Activated naive CD8-positive, alpha-beta T cell treated with anti-CD3 and anti-CD28 coated beads, Interleukin-2, amount 50 U/mL, for 24 hours (primary cell): ENCODE measurements around the gene TBCK.

Source experiments
- ATAC-seq: fragments of 150-1000 bp; cut with Tn5 transposase; one replicate; pipeline ENCODE4 v1.10.0; 2021
- DNase-seq: peaks from one replicate; pipeline ENCODE4 v3.0.0; 2021
- H3K27ac Mint-ChIP-seq: one replicate; pipeline ENCODE4 v1.8.0; 2021; ENCODE audit warnings: mild to moderate bottlenecking, mixed read lengths
- H3K27me3 Mint-ChIP-seq: one replicate; pipeline ENCODE4 v1.8.0; 2021; ENCODE audit warnings: mixed read lengths
- H3K36me3 Mint-ChIP-seq: one replicate; pipeline ENCODE4 v1.8.0; 2021; ENCODE audit warnings: low read depth, mixed read lengths
- H3K4me1 Mint-ChIP-seq: one replicate; pipeline ENCODE4 v1.8.0; 2021; ENCODE audit warnings: mixed read lengths
- H3K4me3 Mint-ChIP-seq: one replicate; pipeline ENCODE4 v1.8.0; 2021; ENCODE audit warnings: mild to moderate bottlenecking, moderate library complexity, mixed read lengths
- H3K9me3 Mint-ChIP-seq: one replicate; pipeline ENCODE4 v1.8.0; 2021; ENCODE audit warnings: mixed read lengths

Gene TBCK

DNA sequence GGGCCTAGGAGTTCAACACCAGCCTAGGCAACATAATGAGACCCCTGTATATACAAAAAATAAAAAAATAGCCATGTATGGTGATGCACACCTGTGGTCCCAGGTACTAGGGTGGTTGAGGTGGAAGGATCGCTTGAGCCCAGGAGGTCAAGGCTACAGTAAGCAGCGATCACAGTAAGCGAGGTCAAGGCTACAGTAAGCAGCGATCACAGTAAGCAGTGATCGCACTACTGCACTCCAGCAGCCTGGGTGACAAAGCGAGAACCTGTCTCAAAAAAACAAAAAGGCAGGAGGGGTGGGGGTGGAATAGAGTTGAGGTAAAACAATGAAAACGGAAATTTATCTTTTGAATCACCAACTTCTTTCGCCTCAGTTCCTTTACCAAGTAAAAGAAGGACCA is 29.4 kb downstream of the TBCK start:
- DNase-seq (no peak), ATAC-seq (no peak)
- peaks cover 40% of the 10 kb centered on the region for H3K36me3 Mint-ChIP-seq
- no peak overlapping the region for H3K4me3 Mint-ChIP-seq
- H3K4me1 Mint-ChIP-seq, result no peaks in the 10 kb centered on the region
- peaks cover 4% of the 10 kb centered on the region for H3K9me3 Mint-ChIP-seq
- no peaks in the 10 kb centered on the region for H3K27me3 Mint-ChIP-seq
- H3K27ac Mint-ChIP-seq, result no peak overlapping the region

DNA sequence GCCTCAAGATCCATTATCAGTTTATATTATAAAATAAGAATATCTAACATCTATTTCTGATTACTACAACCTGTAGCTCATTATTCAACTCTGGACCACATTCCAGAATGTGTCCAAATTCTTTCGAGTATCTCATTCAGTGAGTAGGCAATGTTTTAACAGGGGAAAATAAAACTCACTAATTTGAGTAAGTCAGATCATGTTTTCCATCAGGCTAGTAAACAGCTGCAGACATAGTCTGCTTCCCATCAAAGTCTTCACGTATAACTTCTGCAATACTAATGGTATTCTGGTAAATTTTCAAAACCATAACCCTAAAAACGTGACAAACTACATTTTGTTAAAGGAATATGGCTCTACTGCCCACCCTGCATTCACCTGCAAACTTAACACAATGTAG is 31.8 kb downstream of the TBCK start:
- H3K4me3 Mint-ChIP-seq, result no peak overlapping the region
- no peaks in the 10 kb centered on the region for H3K4me1 Mint-ChIP-seq
- peaks cover 37% of the 10 kb centered on the region for H3K36me3 Mint-ChIP-seq
- ATAC-seq, result no peak
- H3K27me3 Mint-ChIP-seq, result no peaks in the 10 kb centered on the region
- DNase-seq, result no peak
- H3K27ac Mint-ChIP-seq, result no peak overlapping the region
- H3K9me3 Mint-ChIP-seq, result peaks cover 8% of the 10 kb centered on the region

DNA sequence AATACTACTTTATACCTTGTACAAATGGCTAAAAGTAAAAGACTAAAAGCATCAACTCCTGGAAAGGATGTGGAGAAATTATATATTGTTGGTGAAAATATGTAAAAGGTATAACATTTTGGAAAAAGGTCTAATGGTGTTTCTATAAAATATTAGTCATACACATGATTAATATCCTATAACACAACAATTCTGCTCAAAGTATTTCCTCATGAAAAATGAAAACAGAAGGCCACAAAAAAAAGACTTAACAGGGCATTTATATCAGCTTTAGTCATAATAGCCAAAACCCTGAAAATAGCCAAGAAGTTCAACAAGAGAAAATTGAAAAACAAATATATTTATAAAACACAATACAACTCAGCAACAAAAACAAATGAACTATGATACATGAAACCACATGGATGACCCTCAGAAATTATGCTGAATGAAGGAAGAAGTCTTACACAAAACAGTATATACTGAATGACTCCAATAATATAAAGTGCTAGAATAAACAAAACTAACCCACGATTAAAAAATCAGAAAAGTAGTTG is 38.8 kb downstream of the TBCK start:
- Mint-ChIP-seq H3K9me3 (peaks cover 4% of the 10 kb centered on the region), H3K36me3 (peaks cover 11% of the 10 kb centered on the region), H3K4me3 (no peak overlapping the region), H3K27me3 (no peaks in the 10 kb centered on the region), H3K4me1 (peaks cover 6% of the 10 kb centered on the region), H3K27ac (no peak overlapping the region)
- ATAC-seq (no peak), DNase-seq (no peak)

DNA sequence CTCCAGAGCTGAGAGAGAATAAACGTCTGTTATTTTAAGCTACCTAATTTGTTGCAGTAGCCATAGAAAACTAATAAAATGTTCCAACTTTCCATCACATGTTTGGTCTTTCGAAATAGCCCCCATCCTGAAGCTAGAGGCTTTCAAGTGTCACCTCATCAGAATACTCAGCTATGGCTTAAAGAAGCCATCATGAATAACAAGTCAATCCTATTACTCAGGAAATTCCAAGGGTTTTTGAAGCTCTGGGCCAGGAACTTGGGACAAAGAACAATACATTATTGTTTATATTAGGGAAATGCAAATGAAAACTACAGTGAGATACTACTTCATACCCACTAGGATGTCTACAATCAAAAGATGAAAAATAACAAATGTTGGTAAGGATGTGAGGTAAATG is 42.2 kb downstream of the TBCK start:
- no peak overlapping the region for H3K27ac Mint-ChIP-seq
- H3K9me3 Mint-ChIP-seq, result no peaks in the 10 kb centered on the region
- ATAC-seq (no peak), DNase-seq (no peak)
- no peak overlapping the region for H3K4me3 Mint-ChIP-seq
- H3K4me1 Mint-ChIP-seq, result peaks cover 6% of the 10 kb centered on the region
- H3K27me3 Mint-ChIP-seq, result no peaks in the 10 kb centered on the region
- peaks cover 4% of the 10 kb centered on the region for H3K36me3 Mint-ChIP-seq

DNA sequence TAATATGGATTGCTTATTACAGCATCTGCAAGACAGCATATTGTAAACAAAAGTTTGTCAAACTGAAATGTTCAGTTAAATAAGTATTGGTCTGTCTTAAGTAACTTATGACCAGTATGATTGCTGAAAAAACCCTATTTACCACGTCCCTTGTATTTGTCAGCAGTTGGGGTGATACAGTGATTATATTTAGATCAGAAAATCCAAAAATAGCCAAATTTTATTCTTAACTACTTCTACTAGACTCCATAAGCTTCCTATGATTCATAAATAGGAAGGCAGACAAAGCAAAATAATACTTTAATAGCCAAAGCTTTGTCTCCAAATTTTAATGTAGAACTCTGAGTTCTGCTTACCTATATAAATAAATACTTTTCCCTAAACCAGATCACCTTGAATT is 45.3 kb downstream of the TBCK start:
- Mint-ChIP-seq H3K36me3 (peaks cover 6% of the 10 kb centered on the region), H3K27me3 (no peaks in the 10 kb centered on the region), H3K4me3 (no peak overlapping the region), H3K27ac (no peak overlapping the region), H3K4me1 (peaks cover 11% of the 10 kb centered on the region), H3K9me3 (no peaks in the 10 kb centered on the region)
- DNase-seq (no peak), ATAC-seq (no peak)

DNA sequence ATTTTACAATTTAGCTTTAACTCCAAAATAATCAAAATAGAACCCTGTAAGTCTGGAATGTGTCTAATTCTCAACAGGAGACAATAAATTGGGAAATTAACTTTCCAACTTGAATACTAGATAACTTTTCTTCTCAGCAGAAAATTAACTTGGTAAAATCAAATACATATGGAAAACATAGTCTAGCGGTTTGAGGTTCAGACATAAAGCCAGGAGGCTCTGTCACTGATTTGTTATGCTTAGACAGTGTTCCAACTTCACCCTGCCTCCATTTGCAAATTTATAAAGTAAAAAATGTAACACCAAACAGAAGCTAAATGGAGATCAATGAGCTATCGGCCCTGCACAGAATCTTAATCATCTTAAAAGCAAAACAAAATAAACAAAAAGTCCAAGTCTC is 46.3 kb downstream of the TBCK start:
- peaks cover 6% of the 10 kb centered on the region for H3K36me3 Mint-ChIP-seq
- no peak for DNase-seq
- no peaks in the 10 kb centered on the region for H3K9me3 Mint-ChIP-seq
- no peak for ATAC-seq
- no peaks in the 10 kb centered on the region for H3K27me3 Mint-ChIP-seq
- no peak overlapping the region for H3K4me3 Mint-ChIP-seq
- H3K27ac Mint-ChIP-seq, result no peak overlapping the region
- peaks cover 11% of the 10 kb centered on the region for H3K4me1 Mint-ChIP-seq

DNA sequence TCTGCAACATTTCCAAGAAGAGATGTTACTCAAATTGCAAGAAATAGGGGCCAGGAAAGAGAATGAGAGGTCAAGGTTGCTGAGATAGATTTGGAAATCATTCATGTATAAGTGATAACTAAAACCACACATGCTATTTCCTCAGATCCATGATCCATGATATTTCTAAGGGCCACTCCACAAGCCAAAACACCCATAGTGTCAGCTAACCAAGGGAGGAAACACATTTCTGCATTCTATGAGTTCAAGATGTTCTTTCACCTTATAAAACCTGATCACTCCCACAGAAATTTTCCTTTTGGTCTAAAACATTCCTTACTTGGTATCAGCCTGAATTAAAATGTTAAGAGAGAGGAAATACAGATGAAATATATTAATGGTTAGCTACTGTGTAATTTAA is 47.2 kb downstream of the TBCK start:
- peaks cover 7% of the 10 kb centered on the region for H3K4me1 Mint-ChIP-seq
- H3K36me3 Mint-ChIP-seq, result peaks cover 6% of the 10 kb centered on the region
- H3K27me3 Mint-ChIP-seq, result no peaks in the 10 kb centered on the region
- ATAC-seq (no peak), DNase-seq (no peak)
- H3K27ac Mint-ChIP-seq, result no peak overlapping the region
- H3K4me3 Mint-ChIP-seq, result no peak overlapping the region
- no peaks in the 10 kb centered on the region for H3K9me3 Mint-ChIP-seq

DNA sequence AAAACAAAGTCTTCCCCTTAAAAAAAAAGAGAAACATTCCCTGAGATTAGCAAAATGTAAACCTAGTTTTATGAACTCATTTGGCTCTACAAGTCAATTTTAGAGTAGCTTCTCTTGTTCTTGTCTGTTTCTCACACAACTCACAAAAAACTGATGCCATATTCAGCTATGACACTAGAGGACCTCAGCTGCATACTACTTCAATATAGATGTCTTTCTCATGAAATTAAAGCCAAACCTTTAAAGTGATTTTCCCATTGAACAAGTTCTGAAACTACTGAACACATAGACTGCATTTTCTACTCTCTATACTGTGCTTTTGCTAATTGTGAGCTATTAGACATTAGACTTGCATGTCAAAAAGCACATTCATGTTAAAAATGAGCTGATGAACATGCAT is 49.8 kb downstream of the TBCK start:
- H3K4me3 Mint-ChIP-seq, result no peak overlapping the region
- DNase-seq (no peak), ATAC-seq (no peak)
- no peaks in the 10 kb centered on the region for H3K9me3 Mint-ChIP-seq
- peaks cover 7% of the 10 kb centered on the region for H3K4me1 Mint-ChIP-seq
- no peaks in the 10 kb centered on the region for H3K27me3 Mint-ChIP-seq
- H3K27ac Mint-ChIP-seq, result no peak overlapping the region
- H3K36me3 Mint-ChIP-seq, result peaks cover 6% of the 10 kb centered on the region

DNA sequence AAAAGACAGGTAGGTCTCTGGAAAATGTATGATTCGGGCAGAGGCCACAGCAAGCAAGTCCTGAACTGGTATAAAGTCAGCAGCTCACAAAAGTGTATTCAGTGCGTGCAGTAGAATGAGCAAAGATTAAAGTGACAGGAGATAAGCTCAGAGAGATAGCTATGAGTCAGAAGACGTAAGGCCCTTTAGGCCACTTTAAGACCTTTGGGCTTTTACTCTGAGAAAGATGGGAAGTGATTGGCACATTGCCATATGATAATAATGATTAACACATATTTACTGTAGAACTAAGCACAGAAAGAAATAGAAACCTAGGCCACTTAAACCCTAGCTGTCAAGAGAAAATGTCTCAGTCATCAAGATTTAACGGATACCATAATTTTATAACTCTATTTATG is 51.7 kb downstream of the TBCK start:
- H3K36me3 Mint-ChIP-seq, result peaks cover 6% of the 10 kb centered on the region
- no peaks in the 10 kb centered on the region for H3K9me3 Mint-ChIP-seq
- no peak overlapping the region for H3K4me3 Mint-ChIP-seq
- H3K4me1 Mint-ChIP-seq, result peaks cover 7% of the 10 kb centered on the region
- DNase-seq (no peak), ATAC-seq (no peak)
- H3K27me3 Mint-ChIP-seq, result no peaks in the 10 kb centered on the region
- H3K27ac Mint-ChIP-seq, result no peak overlapping the region

DNA sequence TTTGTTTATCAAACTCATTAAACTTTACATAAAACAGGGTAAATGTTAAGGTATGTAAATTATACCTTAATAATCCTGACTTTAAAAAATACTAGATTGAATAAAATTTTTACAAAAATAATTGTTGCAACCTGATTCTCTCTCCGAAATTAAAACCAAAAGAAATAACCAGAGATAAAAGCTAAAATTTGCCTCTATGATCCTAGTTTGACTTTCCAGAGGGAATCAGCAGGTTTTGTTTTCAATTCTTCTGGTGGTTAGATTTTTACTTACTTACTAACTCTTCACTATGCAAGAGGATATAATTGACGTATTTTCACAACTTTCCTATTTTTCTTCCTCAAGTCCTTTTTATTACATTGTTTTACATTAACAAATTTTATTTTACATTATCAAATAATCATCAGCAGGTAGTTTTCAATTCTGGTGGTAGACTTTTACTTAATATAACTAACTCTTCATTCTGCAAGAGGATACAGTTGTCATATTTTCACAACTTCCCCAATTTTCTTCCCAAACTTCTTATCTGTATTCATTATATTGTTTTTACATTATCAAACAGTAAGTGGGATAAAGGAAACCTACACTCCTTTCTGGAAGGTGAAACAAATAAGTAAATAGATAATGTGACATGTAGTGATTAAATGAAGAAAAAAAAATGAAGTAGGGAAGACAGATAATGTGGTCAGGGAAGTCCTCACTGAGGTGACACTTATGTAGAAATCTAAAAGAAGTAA is 52.2 kb downstream of the TBCK start:
- H3K4me3 Mint-ChIP-seq, result no peak overlapping the region
- no peak overlapping the region for H3K27ac Mint-ChIP-seq
- ATAC-seq, result no peak
- H3K9me3 Mint-ChIP-seq, result no peaks in the 10 kb centered on the region
- H3K36me3 Mint-ChIP-seq, result peaks cover 6% of the 10 kb centered on the region
- no peak for DNase-seq
- peaks cover 7% of the 10 kb centered on the region for H3K4me1 Mint-ChIP-seq
- no peaks in the 10 kb centered on the region for H3K27me3 Mint-ChIP-seq

DNA sequence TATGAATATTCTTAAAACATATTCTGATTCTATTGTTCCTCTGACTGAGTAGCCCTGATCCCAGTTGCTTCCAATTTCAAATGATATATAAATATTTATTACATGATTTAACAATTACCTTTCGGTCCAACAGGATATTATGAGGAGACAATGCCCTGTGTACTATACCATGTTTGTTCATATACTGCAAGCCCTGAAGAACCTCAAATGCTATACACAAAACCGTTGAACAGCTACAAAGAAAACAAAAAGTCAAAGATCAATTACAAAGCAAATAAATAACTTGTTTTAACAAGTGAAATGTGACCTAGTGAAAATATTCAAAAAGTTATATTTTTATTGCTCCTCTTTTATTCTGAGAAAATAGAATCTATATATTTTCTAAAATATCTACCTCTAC is 54.0 kb downstream of the TBCK start:
- no peak for ATAC-seq
- Mint-ChIP-seq H3K4me3 (no peak overlapping the region), H3K4me1 (peaks cover 2% of the 10 kb centered on the region), H3K36me3 (peaks cover 13% of the 10 kb centered on the region), H3K27me3 (no peaks in the 10 kb centered on the region), H3K27ac (no peak overlapping the region), H3K9me3 (no peaks in the 10 kb centered on the region)
- DNase-seq, result no peak

DNA sequence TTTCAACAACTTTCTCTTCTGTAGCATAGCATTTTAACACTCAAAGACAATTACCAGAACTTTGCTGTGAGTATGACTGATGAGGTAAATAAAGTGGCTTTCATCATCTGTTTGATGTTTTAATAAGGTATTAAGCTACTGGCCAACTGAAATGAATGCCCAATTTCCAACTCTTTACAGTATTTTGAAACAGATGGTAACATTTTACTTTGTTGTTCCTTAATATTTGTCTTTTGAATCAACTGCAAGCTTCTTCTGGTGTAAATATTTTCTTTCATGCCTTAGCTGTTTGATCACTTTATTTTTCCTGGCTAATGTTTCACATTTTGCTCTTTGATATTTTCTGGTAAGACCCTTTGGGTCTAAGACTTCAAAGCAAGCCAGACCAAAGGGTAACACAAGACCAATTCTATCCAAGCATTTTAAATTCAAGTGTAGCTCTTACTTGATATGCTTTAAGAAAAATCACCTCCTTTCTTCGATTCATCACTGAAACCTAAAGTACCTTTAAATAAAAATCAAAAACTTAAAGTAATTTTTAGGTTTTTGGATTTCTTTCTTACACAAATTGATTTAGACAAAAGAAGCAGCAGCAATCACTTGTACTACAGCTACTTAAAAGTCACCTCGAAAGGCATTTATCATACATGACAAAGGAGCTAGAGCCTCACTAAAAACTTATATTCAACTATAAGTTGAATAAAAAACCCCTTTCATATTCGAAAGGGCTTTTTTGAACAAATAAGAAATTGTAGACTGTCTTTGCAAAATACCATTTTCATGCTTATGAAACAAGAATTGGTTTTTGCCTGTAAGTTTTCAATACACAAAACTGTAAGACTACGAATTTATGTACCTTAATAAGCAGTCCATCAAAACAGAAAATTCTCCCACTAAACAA is 57.6 kb downstream of the TBCK start:
- H3K9me3 Mint-ChIP-seq, result no peaks in the 10 kb centered on the region
- no peak for DNase-seq
- ATAC-seq, result no peak
- no peak overlapping the region for H3K4me3 Mint-ChIP-seq
- peaks cover 10% of the 10 kb centered on the region for H3K36me3 Mint-ChIP-seq
- no peaks in the 10 kb centered on the region for H3K4me1 Mint-ChIP-seq
- H3K27ac Mint-ChIP-seq, result no peak overlapping the region
- H3K27me3 Mint-ChIP-seq, result no peaks in the 10 kb centered on the region

DNA sequence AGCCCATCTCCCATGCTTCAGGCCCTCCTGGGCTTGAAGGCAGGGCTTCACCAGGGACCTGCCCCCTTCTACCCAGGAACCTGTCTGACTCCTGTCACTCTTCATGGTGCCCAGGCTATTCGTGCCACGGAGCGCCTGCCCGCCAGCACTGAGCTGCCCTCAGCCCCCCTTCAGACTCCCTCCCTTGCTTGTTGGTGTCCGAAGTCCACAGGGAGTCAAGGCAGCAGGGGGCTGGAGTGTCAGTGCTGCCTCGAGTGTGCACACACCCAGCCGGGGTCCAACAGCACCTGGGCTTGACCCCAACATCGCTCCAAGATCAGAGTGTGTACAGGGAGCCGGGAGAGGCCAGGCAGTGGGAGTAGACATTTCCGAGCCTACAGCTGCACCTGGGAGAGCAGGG is 59.8 kb downstream of the TBCK start:
- Mint-ChIP-seq H3K36me3 (peaks cover 7% of the 10 kb centered on the region), H3K27me3 (no peaks in the 10 kb centered on the region), H3K4me3 (no peak overlapping the region), H3K4me1 (no peaks in the 10 kb centered on the region), H3K27ac (no peak overlapping the region), H3K9me3 (no peaks in the 10 kb centered on the region)
- ATAC-seq (no peak), DNase-seq (no peak)

DNA sequence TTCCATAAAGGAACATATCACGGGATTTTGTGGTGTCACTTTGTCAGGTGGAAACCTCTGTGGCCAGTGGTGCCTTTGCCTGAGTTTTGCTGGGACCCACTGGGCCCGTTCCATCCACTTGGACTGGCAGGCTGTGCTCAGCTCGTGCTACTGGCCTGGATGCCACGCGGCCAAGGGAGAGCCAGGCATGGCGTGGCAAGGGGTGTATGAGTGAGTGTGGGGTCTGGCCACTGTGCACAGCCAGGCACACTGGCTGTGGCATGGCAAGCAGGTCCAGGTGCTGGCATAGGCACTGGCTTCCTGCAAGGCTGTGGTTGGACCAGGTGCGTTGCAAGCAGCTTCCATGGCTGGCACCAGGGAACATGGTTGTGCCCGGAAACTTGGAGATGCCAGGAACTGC is 60.8 kb downstream of the TBCK start:
- ATAC-seq (no peak), DNase-seq (no peak)
- Mint-ChIP-seq H3K4me1 (no peaks in the 10 kb centered on the region), H3K4me3 (no peak overlapping the region), H3K27ac (no peak overlapping the region), H3K9me3 (no peaks in the 10 kb centered on the region), H3K36me3 (peaks cover 7% of the 10 kb centered on the region), H3K27me3 (no peaks in the 10 kb centered on the region)
